ENCODE measurements around the gene NFYC.
"Not testable (repeated sequence)": the region's sequence is repeated elsewhere in the genome, so short reads cannot be mapped to it uniquely, and the experiment has no call there.

The NFYC gene

GRCh38 chr1:40665335-40666171, 26.0 kb upstream of the NFYC start, which contains the start of gene RIMS3:
Gene RIMS3 (minus strand): TSS chr1:40665682. CDS start chr1:40641925, 23,757 bp downstream.
- peak; percentile 100 for DNase-seq

- peak; percentile 99 for DNase-seq
These were observed 22.6 kb upstream of the NFYC start for GRCh38 chr1:40668769-40669525.

- DNase-seq = no peak
These were observed 18.1 kb upstream of the NFYC start for GRCh38 chr1:40673452-40673851.

- DNase-seq = no peak
These were observed 15.0 kb upstream of the NFYC start for GRCh38 chr1:40676501-40676900.

- DNase-seq = no peak
These were observed 12.1 kb upstream of the NFYC start for GRCh38 chr1:40679165-40679953.

- no peak for DNase-seq
These were observed 6.8 kb upstream of the NFYC start for GRCh38 chr1:40684669-40685068.

- DNase-seq = no peak
These were observed 4.4 kb upstream of the NFYC start for GRCh38 chr1:40687059-40687458.

- DNase-seq = no peak
These were observed 3.8 kb upstream of the NFYC start for GRCh38 chr1:40687661-40688060.

- no peak for DNase-seq
These were observed 1.8 kb upstream of the NFYC start for GRCh38 chr1:40689737-40690136.

- no peak for DNase-seq
These were observed 550 bp upstream of the NFYC start for GRCh38 chr1:40690771-40691537.

GRCh38 chr1:40692429-40692895, 958 bp downstream of the NFYC start:
- peak; percentile 99 for DNase-seq

- DNase-seq = no peak
These were observed 1.9 kb downstream of the NFYC start for GRCh38 chr1:40693425-40693824.

GRCh38 chr1:40694353-40694874, 2.9 kb downstream of the NFYC start:
- DNase-seq = no peak

GRCh38 chr1:40696294-40696693, 4.8 kb downstream of the NFYC start:
- DNase-seq = no peak

GRCh38 chr1:40697436-40697835, 5.9 kb downstream of the NFYC start:
- no peak for DNase-seq

- DNase-seq = no peak
These were observed 8.3 kb downstream of the NFYC start for GRCh38 chr1:40699787-40700186.

- DNase-seq = no peak
These were observed 10.2 kb downstream of the NFYC start for GRCh38 chr1:40701684-40702083.

- DNase-seq = not testable (repeated sequence)
These were observed 11.3 kb downstream of the NFYC start for GRCh38 chr1:40702810-40703209.

GRCh38 chr1:40703316-40703715, 11.8 kb downstream of the NFYC start:
- DNase-seq = no peak

GRCh38 chr1:40704817-40705733, 13.6 kb downstream of the NFYC start:
- no peak for DNase-seq

GRCh38 chr1:40706626-40707025, 15.1 kb downstream of the NFYC start:
- DNase-seq = no peak

Data from NCI-H748 treated with DMSO at 0.1 percent for 48 hours (cell line).